DND-41 (cell line): ENCODE results near the gene EGF.

Experiments used
- ATAC-seq: fragments of 200-7000 bp; cut with Tn5 transposase; 3 replicates; pipeline ENCODE4 v1.9.1; 2021; ENCODE audit warnings: low read depth; ENCODE audit not compliant: insufficient read depth
- DNase-seq: peaks from one replicate; pipeline ENCODE4 v3.0.0-alpha.2; 2020
- H2AFZ ChIP-seq: 2 replicates; pipeline ENCODE4 v1.6.0; 2012; ENCODE audit warnings: low read depth, low read length
- H3K27ac ChIP-seq: 2 replicates; pipeline ENCODE4 v1.5.1; 2012; ENCODE audit warnings: low read length, inconsistent platforms
- H3K27me3 ChIP-seq: fragments of 200-600 bp; sonication (generic); 2 replicates; pipeline ENCODE4 v1.6.0; 2012; ENCODE audit warnings: low read length, mild to moderate bottlenecking, inconsistent platforms; ENCODE audit not compliant: insufficient read depth, poor library complexity
- H3K36me3 ChIP-seq: 2 replicates; pipeline ENCODE4 v1.5.1; 2012; ENCODE audit warnings: low read length, inconsistent platforms; ENCODE audit not compliant: insufficient read depth
- H3K4me1 ChIP-seq: 2 replicates; pipeline ENCODE4 v1.5.1; 2012; ENCODE audit warnings: mild to moderate bottlenecking, low read length; ENCODE audit not compliant: insufficient read depth
- H3K4me2 ChIP-seq: 2 replicates; pipeline ENCODE4 v1.6.0; 2012; ENCODE audit warnings: mild to moderate bottlenecking, moderate library complexity, low read length, inconsistent platforms; ENCODE audit not compliant: insufficient read depth
- H3K4me3 ChIP-seq, 2 experiments: fragments of 200-600 bp in 1 of 2; shearing (Covaris generic) in 1 of 2; 2 replicates each; pipeline ENCODE4 v1.5.1; 2012 to 2016; ENCODE audit warnings: inconsistent platforms in 2 of 2, low read length in 2 of 2, mild to moderate bottlenecking in 2 of 2, low read depth in 1 of 2, moderate library complexity in 1 of 2
- H3K79me2 ChIP-seq: 2 replicates; pipeline ENCODE4 v1.6.0; 2012; ENCODE audit warnings: low read length, inconsistent platforms; ENCODE audit not compliant: insufficient read depth
- H3K9ac ChIP-seq: 2 replicates; pipeline ENCODE4 v1.6.0; 2012; ENCODE audit warnings: low read depth, mild to moderate bottlenecking, inconsistent platforms, low read length, moderate library complexity
- H3K9me3 ChIP-seq: 2 replicates; pipeline ENCODE4 v1.5.1; 2012; ENCODE audit warnings: low read length, moderate library complexity, mild to moderate bottlenecking, inconsistent platforms; ENCODE audit not compliant: insufficient read depth, severe bottlenecking
- H4K20me1 ChIP-seq: 2 replicates; pipeline ENCODE4 v1.6.0; 2012; ENCODE audit warnings: low read length; ENCODE audit not compliant: insufficient read depth
- EZH2 ChIP-seq: IDR thresholded peaks from 3 replicates; pipeline ENCODE4 v1.6.1; 2012; ENCODE audit warnings: borderline replicate concordance, low read depth, mild to moderate bottlenecking, moderate library complexity, low read length, inconsistent platforms; ENCODE audit not compliant: severe bottlenecking
- TF ChIP-seq, protein P1 (sequence below): IDR thresholded peaks from 2 replicates; pipeline ENCODE4 v1.5.1; 2012; ENCODE audit warnings: borderline replicate concordance, low read length, moderate library complexity, mild to moderate bottlenecking; ENCODE audit not compliant: poor library complexity, severe bottlenecking; ENCODE audit errors: extremely low read depth

EGF gene

DNA sequence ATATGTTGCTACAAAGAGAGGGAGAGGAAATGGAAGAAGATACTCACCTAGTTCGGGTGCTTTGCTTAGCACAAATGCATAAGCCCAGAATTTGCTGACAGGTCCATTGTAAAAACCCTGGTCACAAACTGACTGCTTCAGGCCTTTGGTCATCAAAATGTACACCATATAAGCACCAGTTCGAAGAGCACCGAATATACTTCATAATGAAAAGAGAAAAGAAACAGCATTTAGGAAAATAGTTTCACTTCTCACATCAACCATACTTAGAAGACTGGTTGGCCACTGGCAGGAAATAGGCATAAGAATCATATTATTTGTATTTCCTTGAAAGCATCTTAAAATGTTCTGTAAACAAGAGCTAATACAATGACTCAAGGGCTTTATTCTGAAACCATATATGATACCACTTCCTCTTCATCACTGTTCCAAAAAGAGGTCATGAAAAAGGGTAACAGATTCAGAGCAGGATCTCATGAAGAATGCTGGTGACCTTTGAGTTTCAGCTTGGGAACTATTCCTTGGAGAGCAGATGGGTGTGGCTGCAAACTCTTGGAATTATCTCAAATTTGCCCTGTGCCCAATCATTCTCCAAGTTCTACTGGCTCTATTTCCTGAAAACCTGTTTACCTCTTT, 147.0 kb downstream of the EGF start:
- Histone ChIP-seq H3K27ac (peak overlapping the region; percentile 63), H3K36me3 (peaks cover 14% of the 10 kb centered on the region; the same call in 1 of the 2 replicates), H3K9me3 (no peaks in the 10 kb centered on the region), H3K4me2 (0 out of 2 replicates have a peak overlapping the region, but pooled peaks have one; percentile 8), H3K27me3 (no peaks in the 10 kb centered on the region), H2AFZ (no peak overlapping the region), H3K9ac (no peak overlapping the region), H4K20me1 (no peaks in the 10 kb centered on the region), H3K4me3 (no peak overlapping the region), H3K4me1 (peaks cover 20% of the 10 kb centered on the region), H3K79me2 (no peaks in the 10 kb centered on the region)
- peak; percentile 71 for ATAC-seq
- DNase-seq: no peak
- TF ChIP-seq, protein P1, sequence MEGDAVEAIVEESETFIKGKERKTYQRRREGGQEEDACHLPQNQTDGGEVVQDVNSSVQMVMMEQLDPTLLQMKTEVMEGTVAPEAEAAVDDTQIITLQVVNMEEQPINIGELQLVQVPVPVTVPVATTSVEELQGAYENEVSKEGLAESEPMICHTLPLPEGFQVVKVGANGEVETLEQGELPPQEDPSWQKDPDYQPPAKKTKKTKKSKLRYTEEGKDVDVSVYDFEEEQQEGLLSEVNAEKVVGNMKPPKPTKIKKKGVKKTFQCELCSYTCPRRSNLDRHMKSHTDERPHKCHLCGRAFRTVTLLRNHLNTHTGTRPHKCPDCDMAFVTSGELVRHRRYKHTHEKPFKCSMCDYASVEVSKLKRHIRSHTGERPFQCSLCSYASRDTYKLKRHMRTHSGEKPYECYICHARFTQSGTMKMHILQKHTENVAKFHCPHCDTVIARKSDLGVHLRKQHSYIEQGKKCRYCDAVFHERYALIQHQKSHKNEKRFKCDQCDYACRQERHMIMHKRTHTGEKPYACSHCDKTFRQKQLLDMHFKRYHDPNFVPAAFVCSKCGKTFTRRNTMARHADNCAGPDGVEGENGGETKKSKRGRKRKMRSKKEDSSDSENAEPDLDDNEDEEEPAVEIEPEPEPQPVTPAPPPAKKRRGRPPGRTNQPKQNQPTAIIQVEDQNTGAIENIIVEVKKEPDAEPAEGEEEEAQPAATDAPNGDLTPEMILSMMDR: no peak
- no peak for TF ChIP-seq EZH2

DNA sequence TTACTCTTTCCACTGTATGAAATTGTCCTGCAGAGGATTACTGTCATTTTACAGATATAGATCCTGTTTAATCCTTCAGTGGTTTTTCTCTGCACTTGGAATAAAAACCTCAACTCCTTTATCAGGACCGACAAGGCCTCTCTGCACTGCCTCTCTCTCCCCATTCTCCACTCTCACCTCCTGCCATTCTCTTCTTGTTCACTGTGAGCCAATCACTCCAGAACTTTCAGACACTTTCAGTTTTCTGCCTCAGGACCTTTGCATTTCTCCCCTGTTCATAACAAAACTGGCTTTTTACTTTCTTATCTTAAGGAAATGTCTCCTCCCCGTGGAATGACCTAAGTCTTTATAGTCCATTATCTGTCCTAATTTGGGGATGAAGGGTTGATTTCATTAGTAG, 148.4 kb downstream of the EGF start:
- DNase-seq: no peak
- Histone ChIP-seq H3K4me3 (no peak overlapping the region), H3K79me2 (no peaks in the 10 kb centered on the region), H3K4me2 (no peak overlapping the region), H3K9ac (no peak overlapping the region), H3K4me1 (peaks cover 20% of the 10 kb centered on the region), H3K9me3 (no peaks in the 10 kb centered on the region), H4K20me1 (no peaks in the 10 kb centered on the region), H2AFZ (no peak overlapping the region), H3K27me3 (no peaks in the 10 kb centered on the region), H3K36me3 (peaks cover 6% of the 10 kb centered on the region; the same call in 1 of the 2 replicates), H3K27ac (no peak overlapping the region)
- ATAC-seq: no peak
- TF ChIP-seq, protein P1: no peak
- no peak for TF ChIP-seq EZH2
